Measurements from ENCODE around the gene RAB11FIP2.

DNA sequence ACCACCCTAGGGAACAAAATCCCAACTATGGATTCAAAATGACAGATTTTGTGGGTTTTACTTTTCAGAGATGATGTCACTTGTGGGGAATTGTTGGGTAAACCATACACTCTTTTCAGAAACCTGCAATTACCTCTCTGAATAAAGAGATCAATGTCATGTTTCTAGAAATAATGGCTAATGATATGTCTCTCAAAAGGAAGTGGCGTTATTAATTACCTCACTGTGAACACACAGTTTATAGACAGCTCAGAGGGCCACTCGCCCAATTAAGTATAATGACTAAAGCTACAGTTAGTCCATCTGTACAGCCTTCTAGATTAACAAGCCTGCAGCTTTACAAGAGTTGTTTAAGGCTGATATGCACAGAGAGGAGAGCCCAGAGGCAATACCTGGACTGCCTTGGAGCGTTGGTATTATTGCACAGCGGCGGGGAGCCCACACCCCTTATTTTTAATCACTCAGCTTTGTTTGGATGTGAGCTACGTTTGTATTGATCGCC, 79.5 kb downstream of the RAB11FIP2 start:
- no peak for TF ChIP-seq CTBP1 (IDR thresholded peaks at IDR 0.05; ENCODE audit: borderline replicate concordance)
- TF ChIP-seq SUZ12 (IDR thresholded peaks at IDR 0.05): no peak
- no peak for TF ChIP-seq LEF1 (IDR thresholded peaks at IDR 0.05; ENCODE audit: borderline replicate concordance)
- TF ChIP-seq NFRKB (IDR thresholded peaks at IDR 0.05): no peak
- TF ChIP-seq ZNF384 (IDR thresholded peaks at IDR 0.05): no peak
- no peak for TF ChIP-seq FOXK2 (IDR thresholded peaks at IDR 0.05)
- TF ChIP-seq SP1 (IDR thresholded peaks at IDR 0.05): no peak
- TF ChIP-seq L3MBTL2 (conservative IDR thresholded peaks at IDR 0.05): no peak
- TF ChIP-seq, protein P1, sequence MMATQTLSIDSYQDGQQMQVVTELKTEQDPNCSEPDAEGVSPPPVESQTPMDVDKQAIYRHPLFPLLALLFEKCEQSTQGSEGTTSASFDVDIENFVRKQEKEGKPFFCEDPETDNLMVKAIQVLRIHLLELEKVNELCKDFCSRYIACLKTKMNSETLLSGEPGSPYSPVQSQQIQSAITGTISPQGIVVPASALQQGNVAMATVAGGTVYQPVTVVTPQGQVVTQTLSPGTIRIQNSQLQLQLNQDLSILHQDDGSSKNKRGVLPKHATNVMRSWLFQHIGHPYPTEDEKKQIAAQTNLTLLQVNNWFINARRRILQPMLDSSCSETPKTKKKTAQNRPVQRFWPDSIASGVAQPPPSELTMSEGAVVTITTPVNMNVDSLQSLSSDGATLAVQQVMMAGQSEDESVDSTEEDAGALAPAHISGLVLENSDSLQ (IDR thresholded peaks at IDR 0.05): peak; percentile 45
- TF ChIP-seq FOXM1 (IDR thresholded peaks at IDR 0.05; ENCODE audit: borderline replicate concordance): no peak

Measured in HEK293T (cell line).